Panc1 (cell line): ENCODE data around the gene SLC6A15.

ENCODE experiments used
- POLR2AphosphoS5 ChIP-seq: IDR thresholded peaks from 2 replicates; pipeline ENCODE4 v1.6.1; 2012; ENCODE audit warnings: mild to moderate bottlenecking, low read depth, low read length, moderate library complexity
- SIN3A ChIP-seq: IDR thresholded peaks from 2 replicates; pipeline ENCODE4 v1.6.1; 2012; ENCODE audit warnings: low read depth, mild to moderate bottlenecking, low read length, moderate library complexity, borderline replicate concordance; ENCODE audit not compliant: insufficient read depth
- TF ChIP-seq, protein P1 (sequence below): fragments of 450-650 bp; IDR thresholded peaks from 2 replicates; pipeline ENCODE4 v1.5.1; 2017; ENCODE audit warnings: mild to moderate bottlenecking
- TF ChIP-seq, protein P2 (sequence below), 2 experiments: IDR thresholded peaks; 2 replicates each; pipeline ENCODE4 v1.6.1; 2011 to 2012; ENCODE audit warnings: low read depth in 2 of 2, control low read depth in 1 of 2, low read length in 1 of 2, mild to moderate bottlenecking in 1 of 2, moderate library complexity in 1 of 2; ENCODE audit not compliant: insufficient read depth in 1 of 2

DNA sequence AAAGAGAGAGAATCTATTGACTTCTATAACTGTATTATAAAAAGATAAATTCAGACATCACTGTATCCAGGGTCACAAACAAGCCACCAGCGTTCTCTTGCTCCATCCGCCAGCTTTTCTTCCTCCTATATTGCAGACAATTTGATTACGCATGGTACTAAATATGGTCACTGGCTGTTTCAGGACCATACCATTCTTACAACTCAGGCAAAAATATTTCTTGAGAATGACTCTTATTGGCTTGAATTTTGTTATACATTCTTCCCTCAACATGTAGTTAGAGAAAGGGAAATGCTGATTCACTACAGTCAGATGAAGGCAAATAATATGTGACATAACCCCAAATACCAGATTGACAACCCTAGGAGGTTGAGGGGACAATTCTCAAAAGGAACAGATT, 101.3 kb downstream of the SLC6A15 start:
- TF ChIP-seq, protein P1, sequence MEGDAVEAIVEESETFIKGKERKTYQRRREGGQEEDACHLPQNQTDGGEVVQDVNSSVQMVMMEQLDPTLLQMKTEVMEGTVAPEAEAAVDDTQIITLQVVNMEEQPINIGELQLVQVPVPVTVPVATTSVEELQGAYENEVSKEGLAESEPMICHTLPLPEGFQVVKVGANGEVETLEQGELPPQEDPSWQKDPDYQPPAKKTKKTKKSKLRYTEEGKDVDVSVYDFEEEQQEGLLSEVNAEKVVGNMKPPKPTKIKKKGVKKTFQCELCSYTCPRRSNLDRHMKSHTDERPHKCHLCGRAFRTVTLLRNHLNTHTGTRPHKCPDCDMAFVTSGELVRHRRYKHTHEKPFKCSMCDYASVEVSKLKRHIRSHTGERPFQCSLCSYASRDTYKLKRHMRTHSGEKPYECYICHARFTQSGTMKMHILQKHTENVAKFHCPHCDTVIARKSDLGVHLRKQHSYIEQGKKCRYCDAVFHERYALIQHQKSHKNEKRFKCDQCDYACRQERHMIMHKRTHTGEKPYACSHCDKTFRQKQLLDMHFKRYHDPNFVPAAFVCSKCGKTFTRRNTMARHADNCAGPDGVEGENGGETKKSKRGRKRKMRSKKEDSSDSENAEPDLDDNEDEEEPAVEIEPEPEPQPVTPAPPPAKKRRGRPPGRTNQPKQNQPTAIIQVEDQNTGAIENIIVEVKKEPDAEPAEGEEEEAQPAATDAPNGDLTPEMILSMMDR = no peak
- no peak for TF ChIP-seq POLR2AphosphoS5
- no peak for TF ChIP-seq SIN3A
- TF ChIP-seq, protein P2, sequence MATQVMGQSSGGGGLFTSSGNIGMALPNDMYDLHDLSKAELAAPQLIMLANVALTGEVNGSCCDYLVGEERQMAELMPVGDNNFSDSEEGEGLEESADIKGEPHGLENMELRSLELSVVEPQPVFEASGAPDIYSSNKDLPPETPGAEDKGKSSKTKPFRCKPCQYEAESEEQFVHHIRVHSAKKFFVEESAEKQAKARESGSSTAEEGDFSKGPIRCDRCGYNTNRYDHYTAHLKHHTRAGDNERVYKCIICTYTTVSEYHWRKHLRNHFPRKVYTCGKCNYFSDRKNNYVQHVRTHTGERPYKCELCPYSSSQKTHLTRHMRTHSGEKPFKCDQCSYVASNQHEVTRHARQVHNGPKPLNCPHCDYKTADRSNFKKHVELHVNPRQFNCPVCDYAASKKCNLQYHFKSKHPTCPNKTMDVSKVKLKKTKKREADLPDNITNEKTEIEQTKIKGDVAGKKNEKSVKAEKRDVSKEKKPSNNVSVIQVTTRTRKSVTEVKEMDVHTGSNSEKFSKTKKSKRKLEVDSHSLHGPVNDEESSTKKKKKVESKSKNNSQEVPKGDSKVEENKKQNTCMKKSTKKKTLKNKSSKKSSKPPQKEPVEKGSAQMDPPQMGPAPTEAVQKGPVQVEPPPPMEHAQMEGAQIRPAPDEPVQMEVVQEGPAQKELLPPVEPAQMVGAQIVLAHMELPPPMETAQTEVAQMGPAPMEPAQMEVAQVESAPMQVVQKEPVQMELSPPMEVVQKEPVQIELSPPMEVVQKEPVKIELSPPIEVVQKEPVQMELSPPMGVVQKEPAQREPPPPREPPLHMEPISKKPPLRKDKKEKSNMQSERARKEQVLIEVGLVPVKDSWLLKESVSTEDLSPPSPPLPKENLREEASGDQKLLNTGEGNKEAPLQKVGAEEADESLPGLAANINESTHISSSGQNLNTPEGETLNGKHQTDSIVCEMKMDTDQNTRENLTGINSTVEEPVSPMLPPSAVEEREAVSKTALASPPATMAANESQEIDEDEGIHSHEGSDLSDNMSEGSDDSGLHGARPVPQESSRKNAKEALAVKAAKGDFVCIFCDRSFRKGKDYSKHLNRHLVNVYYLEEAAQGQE (IDR thresholded peaks at IDR 0.05; ENCODE audit: insufficient read depth in 1 of 2, low read depth in 2 of 2, low read length in 1 of 2) = no peak
